ENCODE measurements around the gene PRR29.

PRR29 gene

GRCh38 chr17:63988127-63988478, 10.0 kb upstream of the PRR29 start:
- no peak overlapping the region for H3K4me3 ChIP-seq (ENCODE audit: low read depth, low read length)
- TF ChIP-seq, protein P1, sequence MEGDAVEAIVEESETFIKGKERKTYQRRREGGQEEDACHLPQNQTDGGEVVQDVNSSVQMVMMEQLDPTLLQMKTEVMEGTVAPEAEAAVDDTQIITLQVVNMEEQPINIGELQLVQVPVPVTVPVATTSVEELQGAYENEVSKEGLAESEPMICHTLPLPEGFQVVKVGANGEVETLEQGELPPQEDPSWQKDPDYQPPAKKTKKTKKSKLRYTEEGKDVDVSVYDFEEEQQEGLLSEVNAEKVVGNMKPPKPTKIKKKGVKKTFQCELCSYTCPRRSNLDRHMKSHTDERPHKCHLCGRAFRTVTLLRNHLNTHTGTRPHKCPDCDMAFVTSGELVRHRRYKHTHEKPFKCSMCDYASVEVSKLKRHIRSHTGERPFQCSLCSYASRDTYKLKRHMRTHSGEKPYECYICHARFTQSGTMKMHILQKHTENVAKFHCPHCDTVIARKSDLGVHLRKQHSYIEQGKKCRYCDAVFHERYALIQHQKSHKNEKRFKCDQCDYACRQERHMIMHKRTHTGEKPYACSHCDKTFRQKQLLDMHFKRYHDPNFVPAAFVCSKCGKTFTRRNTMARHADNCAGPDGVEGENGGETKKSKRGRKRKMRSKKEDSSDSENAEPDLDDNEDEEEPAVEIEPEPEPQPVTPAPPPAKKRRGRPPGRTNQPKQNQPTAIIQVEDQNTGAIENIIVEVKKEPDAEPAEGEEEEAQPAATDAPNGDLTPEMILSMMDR (IDR thresholded peaks at IDR 0.05; ENCODE audit: low read depth, low read length) = no peak
- in situ Hi-C loops (cut with HindIII; ENCODE audit: low sequenced_read_pairs) = no loop called here
- DNase-seq (ENCODE audit: low read depth, low spot score) = no peak

DNA sequence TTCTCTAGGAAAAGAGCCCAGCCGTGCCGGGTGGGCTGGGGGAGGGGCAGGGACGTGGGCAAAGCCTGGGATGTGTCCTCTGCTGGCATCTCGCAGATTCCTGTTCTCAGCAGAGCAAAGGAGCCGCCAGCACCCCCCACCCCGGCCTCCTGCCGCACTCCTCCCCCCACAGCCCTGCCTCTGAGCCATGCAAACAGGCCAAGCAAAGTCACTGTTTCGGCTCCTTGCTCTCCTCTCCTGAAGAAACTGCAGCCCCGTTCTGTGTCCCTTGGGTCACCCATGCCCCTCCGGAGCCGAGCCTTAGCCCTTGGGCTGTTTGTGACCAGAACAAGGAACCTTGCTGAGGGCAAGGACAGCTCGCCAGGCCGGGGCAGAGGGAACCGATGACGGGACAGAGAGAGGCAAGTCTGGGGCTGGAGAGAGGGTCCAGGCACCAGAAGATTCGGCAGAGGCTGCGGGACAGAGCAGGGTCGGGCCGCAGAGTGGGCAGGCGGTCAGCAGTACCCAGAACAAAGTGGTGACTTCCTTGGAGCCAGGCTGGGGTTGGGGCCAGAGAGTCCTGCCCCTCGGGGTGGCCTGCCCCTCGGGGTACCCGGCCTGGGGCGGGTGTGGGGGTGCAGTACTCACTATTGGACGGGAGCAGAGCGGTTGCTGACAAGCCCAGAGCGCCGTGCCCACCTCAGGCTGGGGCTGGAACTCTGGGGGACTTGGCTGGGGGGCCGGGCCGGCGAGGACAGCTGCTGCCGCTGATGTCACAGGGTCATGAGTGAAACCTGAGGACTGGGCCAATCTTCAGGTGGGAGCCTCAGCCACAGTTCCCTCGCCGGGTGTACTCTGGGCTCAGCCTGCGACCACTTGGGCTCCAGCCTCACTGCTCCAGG, 9.2 kb upstream of the PRR29 start:
- in situ Hi-C loops (cut with HindIII; ENCODE audit: low sequenced_read_pairs) = no loop called here
- H3K4me3 ChIP-seq (ENCODE audit: low read depth, low read length) = no peak overlapping the region
- DNase-seq (ENCODE audit: low read depth, low spot score) = no peak
- TF ChIP-seq, protein P1 (IDR thresholded peaks at IDR 0.05; ENCODE audit: low read depth, low read length) = no peak

GRCh38 chr17:63989622-63990345, 8.4 kb upstream of the PRR29 start:
- DNase-seq (ENCODE audit: low read depth, low spot score) = no peak
- in situ Hi-C loops (cut with HindIII; ENCODE audit: low sequenced_read_pairs) = no loop called here
- TF ChIP-seq, protein P1 (IDR thresholded peaks at IDR 0.05; ENCODE audit: low read depth, low read length) = no peak
- H3K4me3 ChIP-seq (ENCODE audit: low read depth, low read length) = no peak overlapping the region

DNA sequence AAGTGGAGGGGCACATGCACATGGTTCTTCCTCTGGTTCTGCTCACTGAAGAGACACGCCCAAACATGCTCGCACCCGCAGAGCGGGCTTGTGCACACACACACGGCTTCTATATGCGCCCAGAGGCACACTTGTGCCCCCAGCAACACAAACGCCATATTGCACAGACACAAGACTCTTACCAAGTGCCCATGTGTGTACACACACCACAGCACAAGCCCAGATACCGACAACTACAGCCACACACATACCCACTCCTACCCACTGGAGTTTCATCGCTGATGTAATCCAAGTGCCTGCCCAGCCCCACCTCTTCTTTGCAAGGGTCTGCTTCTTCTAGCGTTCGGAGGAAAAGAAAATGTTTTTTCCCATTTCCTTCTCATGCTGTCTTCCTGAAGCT, 6.5 kb upstream of the PRR29 start:
- in situ Hi-C loops (cut with HindIII; ENCODE audit: low sequenced_read_pairs) = no loop called here
- no peak overlapping the region for H3K4me3 ChIP-seq (ENCODE audit: low read depth, low read length)
- TF ChIP-seq, protein P1 (IDR thresholded peaks at IDR 0.05; ENCODE audit: low read depth, low read length) = no peak
- no peak for DNase-seq (ENCODE audit: low read depth, low spot score)

- TF ChIP-seq, protein P1 (IDR thresholded peaks at IDR 0.05; ENCODE audit: low read depth, low read length) = no peak
- no peak overlapping the region for H3K4me3 ChIP-seq (ENCODE audit: low read depth, low read length)
- DNase-seq (ENCODE audit: low read depth, low spot score) = no peak
- in situ Hi-C loops (cut with HindIII; ENCODE audit: low sequenced_read_pairs) = no loop called here
Observed at GRCh38 chr17:63993368-63993985, 4.7 kb upstream of the PRR29 start.

DNA sequence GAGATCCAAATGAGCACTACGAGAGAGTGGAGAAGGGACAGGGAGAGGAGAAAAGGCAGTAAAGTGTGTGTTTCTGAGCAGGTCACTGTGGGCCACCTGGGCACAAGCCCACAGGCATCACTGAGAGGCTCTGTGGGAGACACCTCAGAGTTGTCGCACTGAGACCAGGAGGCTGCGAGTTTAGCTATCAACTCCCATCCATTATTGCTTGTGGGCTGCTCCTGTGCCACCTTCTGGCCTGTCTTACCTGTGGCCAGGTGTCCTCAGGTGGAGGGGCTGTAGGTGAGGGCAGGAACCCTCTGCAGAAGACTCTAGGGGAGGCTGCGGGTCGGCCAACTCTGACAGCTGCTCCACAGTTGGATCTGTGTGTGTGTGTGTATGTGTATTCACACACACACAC, 2.5 kb upstream of the PRR29 start:
- no peak overlapping the region for H3K4me3 ChIP-seq (ENCODE audit: low read depth, low read length)
- in situ Hi-C loops (cut with HindIII; ENCODE audit: low sequenced_read_pairs) = no loop called here
- TF ChIP-seq, protein P1 (IDR thresholded peaks at IDR 0.05; ENCODE audit: low read depth, low read length) = no peak
- DNase-seq (ENCODE audit: low read depth, low spot score) = no peak

All from astrocyte of the spinal cord (primary cell).